K562 (cell line): ENCODE results near the gene DLGAP1. TPM values are rescaled to one million over a fixed set of nuclear protein-coding genes. Genes with fewer than 3 reads are reported as not detected.

Source experiments
- BRD9 ChIP-seq: fragments of 450-650 bp; IDR thresholded peaks from 2 replicates; pipeline ENCODE4 v1.6.1; 2018; ENCODE audit warnings: low read depth; ENCODE audit not compliant: partially characterized antibody
- CTBP1 ChIP-seq: fragments of 450-650 bp; IDR thresholded peaks from 2 replicates; pipeline ENCODE4 v1.6.1; 2016; ENCODE audit warnings: borderline replicate concordance
- DPF2 ChIP-seq: fragments of 450-650 bp; IDR thresholded peaks from 2 replicates; pipeline ENCODE4 v1.6.1; 2016
- E2F3 ChIP-seq: fragments of 250-450 bp; sonication (Bioruptor Pico); IDR thresholded peaks from 2 replicates; pipeline ENCODE4 v1.4.0; 2020; ENCODE audit warnings: mild to moderate bottlenecking
- EGR1 ChIP-seq: fragments of 450-650 bp; conservative IDR thresholded peaks from 2 replicates; pipeline ENCODE4 v1.6.1; 2017; ENCODE audit warnings: mild to moderate bottlenecking
- EHMT2 ChIP-seq: fragments of 450-650 bp; IDR thresholded peaks from 2 replicates; pipeline ENCODE4 v1.6.1; 2018; ENCODE audit warnings: antibody characterized with exemption
- FOXO4 ChIP-seq: fragments of 450-650 bp; formaldehyde crosslinking; IDR thresholded peaks from 2 replicates; pipeline ENCODE4 v1.4.0; 2020; ENCODE audit warnings: mild to moderate bottlenecking, moderate library complexity
- NFE2L1 ChIP-seq: fragments of 450-650 bp; IDR thresholded peaks from 2 replicates; pipeline ENCODE4 v1.6.1; 2016; ENCODE audit warnings: missing genetic modification characterization, low read depth, mild to moderate bottlenecking, missing compliant biosample characterization, moderate library complexity, borderline replicate concordance
- NR4A1 ChIP-seq, 2 experiments: fragments of 250-450 bp in 1 of 2; fragments of 450-650 bp in 1 of 2; sonication (Bioruptor Pico) in 1 of 2; IDR thresholded peaks; 2 replicates each; pipeline versions ENCODE4 v1.4.0 to v1.6.1; 2016 to 2020; ENCODE audit warnings: mild to moderate bottlenecking in 2 of 2, missing compliant biosample characterization in 1 of 2, missing genetic modification characterization in 1 of 2, moderate library complexity in 1 of 2
- PHB ChIP-seq: fragments of 250-450 bp; sonication (Bioruptor Pico); IDR thresholded peaks from 2 replicates; pipeline ENCODE4 v1.5.0; 2021
- PHF21A ChIP-seq: fragments of 450-650 bp; IDR thresholded peaks from 2 replicates; pipeline ENCODE4 v1.6.1; 2017; ENCODE audit warnings: low read depth, borderline replicate concordance
- PHF8 ChIP-seq: fragments of 200-600 bp; sonication (generic); IDR thresholded peaks from 2 replicates; pipeline ENCODE4 v1.6.1; 2012; ENCODE audit warnings: mixed run types, mild to moderate bottlenecking, inconsistent platforms, low read length, moderate library complexity, borderline replicate concordance
- RCOR1 ChIP-seq, 2 experiments: IDR thresholded peaks; 2 replicates each; pipeline ENCODE4 v1.6.1; 2012; ENCODE audit warnings: low read depth in 2 of 2, low read length in 2 of 2, borderline replicate concordance in 1 of 2, improper control_type of control experiment in 1 of 2
- SMARCA5 ChIP-seq: fragments of 450-650 bp; IDR thresholded peaks from 2 replicates; pipeline ENCODE4 v1.6.1; 2016
- SNIP1 ChIP-seq: fragments of 450-650 bp; IDR thresholded peaks from 2 replicates; pipeline ENCODE4 v1.7.1; 2017; ENCODE audit warnings: low read depth, mild to moderate bottlenecking
- YY1 ChIP-seq, 3 experiments: IDR thresholded peaks; 2 replicates each; pipeline ENCODE4 v1.6.1; 2011; ENCODE audit warnings: low read length in 2 of 3, mild to moderate bottlenecking in 2 of 3, moderate library complexity in 2 of 3, borderline replicate concordance in 1 of 3, control low read depth in 1 of 3, low read depth in 1 of 3; ENCODE audit not compliant: insufficient read depth in 3 of 3, insufficient replicate concordance in 2 of 3, control insufficient read depth in 1 of 3, insufficient read length in 1 of 3; ENCODE audit errors: extremely low read depth in 1 of 3
- ZEB2 ChIP-seq: fragments of 450-650 bp; IDR thresholded peaks from 2 replicates; pipeline ENCODE4 v1.6.1; 2016
- ZNF224 ChIP-seq: sonication (generic); formaldehyde crosslinking; IDR thresholded peaks from 2 replicates; pipeline ENCODE4 v1.8.0; 2022; ENCODE audit warnings: mild to moderate bottlenecking, missing genetic modification reagents
- polyA plus RNA-seq, 8 experiments: library from polyadenylated mRNA; depleted of rRNA in 4 of 8; stranded (reverse) in 5 of 8; unstranded in 3 of 8; fragments of >200 nt; fragmentation: Nextera tagmentation in 2 of 8; fragmentation: Illumina TruSeq in 1 of 8; extraction: Ambion mirVana in 2 of 8; extraction: Trizol in 1 of 8; gene quantifications; 2 replicates each; pipeline versions ENCODE4 v1.2.1 to v1.2.3, GENCODE V29; 2011 to 2014; ENCODE audit warnings: inconsistent platforms in 1 of 8, missing spikeins in 1 of 8
- total RNA-seq, 7 experiments: library from RNA; depleted of rRNA in 6 of 7; stranded (reverse); fragments of >200 nt in 6 of 7; fragmentation: Illumina TruSeq in 2 of 7; extraction: Trizol in 2 of 7; gene quantifications; 2 replicates each; pipeline versions ENCODE4 v1.2.1 to v1.2.3, GENCODE V29; 2011 to 2021; ENCODE audit warnings: low replicate concordance in 1 of 7
- TF ChIP-seq, protein P1 (sequence below): fragments of 250-450 bp; sonication (Bioruptor Pico); IDR thresholded peaks from 2 replicates; pipeline ENCODE4 v1.8.0; 2022; ENCODE audit warnings: moderate library complexity, mild to moderate bottlenecking, inconsistent platforms

Gene DLGAP1
- total and polyA plus RNA-seq, 9 of the 15 experiments (the other 6 are each of a cell fraction or from before 2014, with no cell fraction given): 0.04 to 0.22 (median 0.08) TPM

DNA sequence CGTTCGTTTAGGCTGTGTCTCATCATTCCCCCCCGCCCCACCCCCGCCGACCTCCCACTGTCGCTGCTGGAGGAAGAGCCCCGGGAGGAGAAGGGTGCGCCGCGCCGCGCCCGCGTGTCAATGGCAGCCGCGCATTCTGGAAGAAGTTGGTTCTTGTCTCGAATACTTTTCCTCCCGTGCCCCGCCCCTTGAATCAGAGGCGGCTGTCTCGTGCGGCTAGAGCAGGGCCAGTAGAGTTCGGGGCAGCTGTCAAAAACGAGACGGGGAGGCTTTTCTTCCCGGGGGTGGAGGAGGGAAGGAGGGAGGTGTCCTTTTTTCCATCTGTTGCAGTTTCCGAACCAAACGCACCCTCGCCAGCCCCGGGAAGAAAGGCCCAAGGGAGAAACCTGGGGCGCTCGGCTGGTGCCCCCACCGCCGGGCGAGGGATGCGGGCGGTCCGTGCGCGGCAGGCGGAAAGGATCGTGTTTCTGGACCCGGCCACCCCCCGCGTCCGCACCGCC lies 1005.5 kb downstream of the DLGAP1 start (continued):
- TF ChIP-seq FOXO4: peak; percentile 49; the same call in 1 of the 2 replicates
- TF ChIP-seq BRD9: no peak
- TF ChIP-seq ZEB2: no peak
- no peak for TF ChIP-seq SMARCA5
- no peak for TF ChIP-seq CTBP1
- TF ChIP-seq, protein P1, sequence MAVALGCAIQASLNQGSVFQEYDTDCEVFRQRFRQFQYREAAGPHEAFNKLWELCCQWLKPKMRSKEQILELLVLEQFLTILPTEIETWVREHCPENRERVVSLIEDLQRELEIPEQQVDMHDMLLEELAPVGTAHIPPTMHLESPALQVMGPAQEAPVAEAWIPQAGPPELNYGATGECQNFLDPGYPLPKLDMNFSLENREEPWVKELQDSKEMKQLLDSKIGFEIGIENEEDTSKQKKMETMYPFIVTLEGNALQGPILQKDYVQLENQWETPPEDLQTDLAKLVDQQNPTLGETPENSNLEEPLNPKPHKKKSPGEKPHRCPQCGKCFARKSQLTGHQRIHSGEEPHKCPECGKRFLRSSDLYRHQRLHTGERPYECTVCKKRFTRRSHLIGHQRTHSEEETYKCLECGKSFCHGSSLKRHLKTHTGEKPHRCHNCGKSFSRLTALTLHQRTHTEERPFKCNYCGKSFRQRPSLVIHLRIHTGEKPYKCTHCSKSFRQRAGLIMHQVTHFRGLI (CRISPR knock-in tag): no peak
- TF ChIP-seq RCOR1 (IDR thresholded peaks at IDR 0.05; ENCODE audit: borderline replicate concordance in 1 of 2, low read depth in 2 of 2, low read length in 2 of 2): no peak
- peak; percentile 78; the same call in 1 of the 2 replicates for TF ChIP-seq PHB
- TF ChIP-seq PHF8: peak; percentile 52; the same call in 1 of the 2 replicates
- TF ChIP-seq PHF21A: no peak
- TF ChIP-seq EGR1: no peak
- peak; percentile 65; the same call in 1 of the 2 replicates for TF ChIP-seq E2F3 (CRISPR knock-in tag)
- TF ChIP-seq ZNF224 (CRISPR knock-in tag): no peak
- no peak for TF ChIP-seq NR4A1 (CRISPR knock-in tag; IDR thresholded peaks at IDR 0.05)
- TF ChIP-seq NR4A1 (tag; IDR thresholded peaks at IDR 0.05): no peak
- no peak for TF ChIP-seq SNIP1
- TF ChIP-seq EHMT2: no peak
- TF ChIP-seq DPF2: no peak
- TF ChIP-seq NFE2L1: no peak
- TF ChIP-seq YY1 (IDR thresholded peaks at IDR 0.05; ENCODE audit: borderline replicate concordance in 1 of 3, control insufficient read depth in 1 of 3, extremely low read depth in 1 of 3, insufficient read depth in 3 of 3, insufficient read length in 1 of 3, insufficient replicate concordance in 2 of 3, low read depth in 1 of 3, low read length in 2 of 3): peak in 1 of 3 experiments; percentile 85
